PC-9 (cell line): ENCODE measurements around the gene TOP1. TPM values are rescaled to one million over a fixed set of nuclear protein-coding genes. Genes with fewer than 3 reads are reported as not detected.

Source experiments
- BruUV-seq: library from RNA; stranded (reverse); fragments of 400-500 nt; replicated peaks from 2 replicates; lab custom pipeline; 2021; lab: Mats Ljungman, UMichigan
- CTCF ChIA-PET: fragments of 300-600 bp; sonication (Branson Sonifier 250); formaldehyde crosslinking; loops from one replicate; lab custom pipeline; 2022; ENCODE audit warnings: antibody characterized with exemption; lab: Charles Lee
- POLR2A ChIA-PET: fragments of 300-600 bp; sonication (Branson Sonifier 250); formaldehyde crosslinking; loops from one replicate; lab custom pipeline; 2022; ENCODE audit warnings: antibody characterized with exemption; ENCODE audit not compliant: unreplicated experiment; lab: Charles Lee
- DNase-seq, 2 experiments: peaks; one replicate each; pipeline versions ENCODE4 v3.0.0 to v3.0.0-alpha.2; 2015 to 2022; ENCODE audit warnings: mixed read lengths in 1 of 2
- H2AFZ ChIP-seq: fragments of 200-600 bp; sonication (generic); 2 replicates; pipeline ENCODE4 v1.8.1; 2017; ENCODE audit warnings: antibody characterized with exemption
- H3F3A ChIP-seq: fragments of 200-600 bp; sonication (generic); 2 replicates; pipeline ENCODE4 v1.8.1; 2017; ENCODE audit warnings: antibody characterized with exemption, mild to moderate bottlenecking, low read depth; ENCODE audit not compliant: insufficient read depth
- H3K27ac ChIP-seq: fragments of 200-600 bp; sonication (generic); 2 replicates; pipeline ENCODE4 v1.6.1; 2016; ENCODE audit warnings: mixed run types
- H3K27me3 ChIP-seq: fragments of 200-600 bp; sonication (generic); 2 replicates; pipeline ENCODE4 v1.6.1; 2016; ENCODE audit warnings: low read depth, mixed run types; ENCODE audit not compliant: insufficient read depth
- H3K36me3 ChIP-seq: fragments of 200-600 bp; sonication (generic); 2 replicates; pipeline ENCODE4 v1.6.1; 2016; ENCODE audit warnings: low read depth, mixed run types
- H3K4me1 ChIP-seq: fragments of 200-600 bp; sonication (generic); replicated peaks from 2 replicates; pipeline ENCODE4 v1.6.1; 2016; ENCODE audit warnings: mixed run types; ENCODE audit not compliant: insufficient read depth
- H3K4me2 ChIP-seq: fragments of 200-600 bp; sonication (generic); 2 replicates; pipeline ENCODE4 v1.6.1; 2017; ENCODE audit warnings: mixed run types
- H3K4me3 ChIP-seq: fragments of 200-600 bp; sonication (generic); 2 replicates; pipeline ENCODE4 v1.6.1; 2016; ENCODE audit warnings: mixed run types
- H3K79me2 ChIP-seq: fragments of 200-600 bp; sonication (generic); 2 replicates; pipeline ENCODE4 v1.6.1; 2017; ENCODE audit warnings: low read depth, mixed run types
- H3K9me2 ChIP-seq: fragments of 200-600 bp; sonication (generic); 2 replicates; pipeline ENCODE4 v1.8.1; 2017; ENCODE audit warnings: mild to moderate bottlenecking; ENCODE audit not compliant: insufficient read depth
- H3K9me3 ChIP-seq: fragments of 200-600 bp; sonication (generic); 2 replicates; pipeline ENCODE4 v1.8.1; 2016; ENCODE audit warnings: low read depth; ENCODE audit not compliant: insufficient read depth
- H4K20me1 ChIP-seq: fragments of 200-600 bp; sonication (generic); 2 replicates; pipeline ENCODE4 v1.8.1; 2017; ENCODE audit not compliant: insufficient read depth
- CTCF ChIP-seq: fragments of 200-600 bp; sonication (generic); conservative IDR thresholded peaks from 2 replicates; pipeline ENCODE4 v1.6.1; 2017; ENCODE audit warnings: mixed run types, antibody characterized with exemption, mild to moderate bottlenecking, moderate library complexity
- EZH2 ChIP-seq: fragments of 200-600 bp; sonication (generic); IDR thresholded peaks from 2 replicates; pipeline ENCODE4 v1.8.0; 2017; ENCODE audit warnings: antibody characterized with exemption, low read depth
- intact Hi-C: fragments of 100-400 bp; cut with micrococcal nuclease; formaldehyde crosslinking; loops from one replicate; pipeline ENCODE4 v1.10.0; 2022; ENCODE audit not compliant: unreplicated experiment
- total RNA-seq: library from RNA; stranded (reverse); gene quantifications from 2 replicates; pipeline ENCODE4 v1.2.3, GENCODE V29; 2021

TOP1 gene
- total RNA-seq, 1 experiment from 2014 or later = 55.8 TPM

GRCh38 chr20:41030531-41031242 is 2.1 kb downstream of the TOP1 start:
- H3K4me2 ChIP-seq = peak overlapping the region; percentile 96
- no peak overlapping the region for H2AFZ ChIP-seq
- TF ChIP-seq CTCF (no peak), EZH2 (no peak)
- ChIA-PET POLR2A (no interaction called here), CTCF (interaction anchor here (0.7 to 1.8 kb wide), 2 partner anchors 39 to 69 kb away, joined by 4 to 6 read pairs; no protein-coding TSS in a partner anchor)
- H3K27me3 ChIP-seq = no peaks in the 10 kb centered on the region
- peaks cover 70% of the 10 kb centered on the region for H3K79me2 ChIP-seq
- H3K9me3 ChIP-seq = no peaks in the 10 kb centered on the region
- intact Hi-C loops = no loop called here
- H3F3A ChIP-seq = no peaks in the 10 kb centered on the region
- peaks cover 39% of the 10 kb centered on the region for H3K36me3 ChIP-seq
- H3K9me2 ChIP-seq = no peaks in the 10 kb centered on the region
- H4K20me1 ChIP-seq = peaks cover 33% of the 10 kb centered on the region
- BruUV-seq = TSS peak; percentile 37
- peak overlapping the region; percentile 90 for H3K4me3 ChIP-seq
- H3K4me1 ChIP-seq = peaks cover 52% of the 10 kb centered on the region
- no peak for DNase-seq
- H3K27ac ChIP-seq = peak overlapping the region; percentile 90; the same call in 1 of the 2 replicates

- CTCF ChIA-PET = interaction anchor here (0.6 to 1.8 kb wide), 2 partner anchors 26 to 40 kb away, joined by 3 to 6 read pairs; no protein-coding TSS in a partner anchor
- Histone ChIP-seq H3K9me2 (no peaks in the 10 kb centered on the region), H3K9me3 (no peaks in the 10 kb centered on the region), H2AFZ (no peak overlapping the region), H3K4me2 (peak overlapping the region; percentile 96), H3K27ac (0 out of 2 replicates have a peak overlapping the region, but pooled peaks have one; percentile 4), H3K4me3 (peak overlapping the region; percentile 90; the same call in 1 of the 2 replicates), H4K20me1 (peaks cover 33% of the 10 kb centered on the region), H3K79me2 (peaks cover 76% of the 10 kb centered on the region), H3K36me3 (peaks cover 43% of the 10 kb centered on the region), H3K27me3 (no peaks in the 10 kb centered on the region), H3F3A (no peaks in the 10 kb centered on the region), H3K4me1 (peaks cover 52% of the 10 kb centered on the region)
- POLR2A ChIA-PET = no interaction called here
- no TSS peak for BruUV-seq
- intact Hi-C loops = no loop called here
- no peak for DNase-seq
- TF ChIP-seq EZH2 (no peak), CTCF (no peak)
These were observed 2.6 kb downstream of the TOP1 start for GRCh38 chr20:41031243-41031619.

- Histone ChIP-seq H3K4me2 (peak overlapping the region; percentile 96), H3K9me2 (no peaks in the 10 kb centered on the region), H3K4me3 (peak overlapping the region; percentile 90; the same call in 1 of the 2 replicates), H4K20me1 (peaks cover 33% of the 10 kb centered on the region), H3K9me3 (no peaks in the 10 kb centered on the region), H2AFZ (no peak overlapping the region), H3K36me3 (peaks cover 52% of the 10 kb centered on the region), H3F3A (no peaks in the 10 kb centered on the region), H3K27ac (0 out of 2 replicates have a peak overlapping the region, but pooled peaks have one; percentile 4), H3K79me2 (peaks cover 86% of the 10 kb centered on the region), H3K4me1 (peaks cover 52% of the 10 kb centered on the region), H3K27me3 (no peaks in the 10 kb centered on the region)
- CTCF ChIA-PET = interaction anchor here (0.6 kb wide), 2 partner anchors 13 to 40 kb away, joined by 4 to 7 read pairs; no protein-coding TSS in a partner anchor
- POLR2A ChIA-PET = interaction anchor here (0.6 kb wide), 1 partner anchor 14 kb away, joined by 3 read pairs; no protein-coding TSS in a partner anchor
- no peak for DNase-seq
- no peak for TF ChIP-seq CTCF
- TF ChIP-seq EZH2 = no peak
- no TSS peak for BruUV-seq
- intact Hi-C loops = no loop called here
These were observed 3.6 kb downstream of the TOP1 start for GRCh38 chr20:41032271-41032670.
